Transverse colon (tissue), 3 donors: Measurements from ENCODE around the gene ELFN1.

Source experiments
- CTCF ChIP-seq, 5 experiments: fragments of 200-600 bp in 3 of 5; fragments of 450-650 bp in 2 of 5; sonication (generic) in 3 of 5; IDR thresholded peaks; 1 replicate in 2 of 5; 2 replicates in 3 of 5; pipeline ENCODE4 v1.5.1; 2016 to 2017; ENCODE audit warnings: antibody characterized with exemption in 5 of 5, inconsistent platforms in 3 of 5, mild to moderate bottlenecking in 2 of 5, moderate library complexity in 1 of 5
- EP300 ChIP-seq: sonication (generic); formaldehyde crosslinking; IDR thresholded peaks from one replicate; pipeline ENCODE4 v1.6.1; 2017; ENCODE audit warnings: antibody characterized with exemption, low read depth
- POLR2A ChIP-seq: fragments of 450-650 bp; IDR thresholded peaks from one replicate; pipeline ENCODE4 v1.6.1; 2016; ENCODE audit warnings: antibody characterized with exemption, mild to moderate bottlenecking, moderate library complexity

- TF ChIP-seq CTCF (IDR thresholded peaks at IDR 0.05) (no peak), POLR2A (no peak), EP300 (no peak)
Observed at GRCh38 chr7:1715671-1716074, 45.6 kb downstream of the ELFN1 start.
